ENCODE data around the gene BRSK2.

The BRSK2 gene

GRCh38 chr11:1469911-1470680 is 80.4 kb downstream of the BRSK2 start:
- no peak for DNase-seq

GRCh38 chr11:1470681-1471611 is 81.2 kb downstream of the BRSK2 start:
- DNase-seq: no peak

DNA sequence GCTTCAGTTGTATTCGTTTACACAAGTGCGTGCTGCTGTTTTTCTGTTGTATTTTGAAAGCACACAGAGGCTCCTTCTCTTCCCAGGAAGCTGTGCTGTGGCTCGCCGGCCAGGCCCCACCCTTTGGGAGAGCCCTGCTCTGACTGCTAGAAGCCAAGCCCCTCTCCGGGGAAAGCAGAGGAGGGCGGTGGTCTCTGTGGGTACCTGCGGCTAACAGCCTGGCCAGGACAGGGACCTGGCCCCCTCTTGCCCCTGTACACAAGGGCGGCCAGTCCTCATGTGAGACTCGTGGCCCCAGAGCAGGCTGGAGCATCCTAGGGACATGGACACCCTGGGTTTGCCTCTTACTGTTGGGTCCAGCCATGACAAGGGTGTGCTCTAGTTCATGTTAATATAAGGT is 82.0 kb downstream of the BRSK2 start:
- no peak for DNase-seq

GRCh38 chr11:1472180-1473005 is 82.7 kb downstream of the BRSK2 start:
- no peak for DNase-seq

GRCh38 chr11:1473011-1473628 is 83.4 kb downstream of the BRSK2 start:
- DNase-seq: no peak

- no peak for DNase-seq
These were observed 84.1 kb downstream of the BRSK2 start for GRCh38 chr11:1473786-1474185.

GRCh38 chr11:1475841-1476240 is 86.1 kb downstream of the BRSK2 start:
- no peak for DNase-seq

- no peak for DNase-seq
These were observed 87.4 kb downstream of the BRSK2 start for GRCh38 chr11:1476940-1477736.

DNA sequence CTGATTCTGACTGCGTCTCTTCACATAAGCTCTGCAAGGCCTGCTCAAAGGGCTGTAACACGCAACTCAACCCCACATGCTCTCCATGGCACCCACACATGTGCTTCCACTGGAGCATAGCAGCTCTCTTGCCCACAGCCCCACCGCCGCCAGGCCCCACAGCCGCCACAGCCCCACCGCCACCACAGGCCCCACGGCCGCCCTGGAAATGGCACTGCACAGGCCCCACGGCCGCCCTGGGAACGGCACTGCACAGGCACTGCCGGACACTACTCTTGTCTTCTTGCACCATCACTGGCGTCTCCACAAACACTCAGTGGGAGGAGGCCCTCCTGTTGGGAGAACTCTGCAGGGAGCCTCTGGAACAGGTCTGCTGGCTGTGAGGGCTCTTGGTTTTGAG is 88.3 kb downstream of the BRSK2 start:
- no peak for DNase-seq

GRCh38 chr11:1478544-1478943 is 88.8 kb downstream of the BRSK2 start:
- no peak for DNase-seq

- no peak for DNase-seq
These were observed 89.4 kb downstream of the BRSK2 start for GRCh38 chr11:1479006-1479677.

- DNase-seq: no peak
These were observed 90.0 kb downstream of the BRSK2 start for GRCh38 chr11:1479678-1480118.

GRCh38 chr11:1480191-1480554 is 90.4 kb downstream of the BRSK2 start:
- DNase-seq: no peak

GRCh38 chr11:1480555-1481482 is 91.1 kb downstream of the BRSK2 start:
- no peak for DNase-seq

- no peak for DNase-seq
These were observed 91.7 kb downstream of the BRSK2 start for GRCh38 chr11:1481483-1481825.

DNA sequence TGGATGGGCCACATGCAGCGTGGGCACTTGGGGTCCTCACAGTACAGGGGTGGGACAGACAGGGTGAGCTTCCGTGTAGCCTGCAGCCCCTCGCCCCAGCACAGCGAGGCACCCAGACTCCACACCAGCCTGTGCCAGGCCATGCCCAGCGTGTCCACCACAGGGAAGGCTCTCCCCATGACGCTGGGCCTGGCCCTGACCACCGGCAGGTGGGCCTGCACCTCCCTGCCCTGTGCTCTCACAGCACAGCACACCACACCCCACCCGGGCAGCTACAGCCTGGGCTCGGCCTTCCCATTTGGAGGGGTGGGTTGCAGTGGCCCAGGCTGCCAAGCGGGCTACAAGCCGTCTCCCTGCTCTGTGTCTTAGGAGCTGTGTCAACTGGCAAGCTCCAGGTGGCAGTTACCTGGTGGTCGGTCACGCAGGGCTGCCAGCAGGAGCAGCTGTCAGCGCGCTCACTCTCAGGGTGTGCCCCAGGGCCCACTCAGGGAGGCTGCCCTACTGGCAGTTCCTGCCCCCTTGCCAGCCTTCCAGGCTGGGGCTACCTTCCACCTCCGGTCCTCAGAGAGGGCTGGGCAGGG is 92.2 kb downstream of the BRSK2 start:
- no peak for DNase-seq

DNA sequence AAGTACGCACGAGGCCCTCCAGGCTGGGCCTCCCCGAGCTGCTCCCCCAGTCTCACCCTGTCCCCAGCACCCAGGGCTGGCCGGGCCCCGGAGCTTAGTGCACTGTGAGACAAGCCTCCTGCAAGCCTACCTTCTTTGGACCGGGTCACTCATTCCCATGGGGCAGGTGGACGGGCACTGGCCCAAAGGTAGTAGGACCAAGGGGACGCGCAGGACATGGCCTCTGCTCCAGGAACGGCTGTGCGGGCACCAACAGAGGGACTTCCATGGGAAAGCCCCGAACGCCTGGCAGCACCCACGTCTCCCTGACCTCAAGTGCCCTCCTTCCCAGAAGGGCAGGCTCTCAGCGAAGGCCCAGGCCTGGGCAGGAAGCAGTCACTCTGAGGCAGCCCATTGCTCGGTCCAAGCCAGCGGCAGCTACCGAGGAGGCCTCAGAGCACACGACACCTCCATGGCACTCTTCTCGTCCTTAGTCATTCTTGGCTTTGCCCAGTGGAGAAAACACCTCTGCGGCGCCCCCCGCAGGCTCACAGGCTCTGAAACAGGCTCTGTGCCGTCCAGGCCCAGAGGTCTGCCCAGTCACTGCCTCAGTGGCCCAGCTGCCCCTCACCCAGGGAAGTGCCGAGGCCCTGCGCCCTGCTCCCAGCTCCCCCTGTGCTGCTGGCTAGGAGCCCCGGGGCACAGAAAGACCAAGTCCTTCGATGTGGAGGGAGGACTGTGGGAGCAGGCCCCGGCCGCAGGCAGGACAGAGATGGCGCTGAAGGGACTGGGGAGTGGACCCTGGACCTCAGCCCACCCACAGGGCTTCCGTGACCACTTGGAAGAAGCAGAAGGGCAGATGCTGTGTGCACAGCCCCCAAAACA is 93.1 kb downstream of the BRSK2 start:
- DNase-seq: no peak

DNA sequence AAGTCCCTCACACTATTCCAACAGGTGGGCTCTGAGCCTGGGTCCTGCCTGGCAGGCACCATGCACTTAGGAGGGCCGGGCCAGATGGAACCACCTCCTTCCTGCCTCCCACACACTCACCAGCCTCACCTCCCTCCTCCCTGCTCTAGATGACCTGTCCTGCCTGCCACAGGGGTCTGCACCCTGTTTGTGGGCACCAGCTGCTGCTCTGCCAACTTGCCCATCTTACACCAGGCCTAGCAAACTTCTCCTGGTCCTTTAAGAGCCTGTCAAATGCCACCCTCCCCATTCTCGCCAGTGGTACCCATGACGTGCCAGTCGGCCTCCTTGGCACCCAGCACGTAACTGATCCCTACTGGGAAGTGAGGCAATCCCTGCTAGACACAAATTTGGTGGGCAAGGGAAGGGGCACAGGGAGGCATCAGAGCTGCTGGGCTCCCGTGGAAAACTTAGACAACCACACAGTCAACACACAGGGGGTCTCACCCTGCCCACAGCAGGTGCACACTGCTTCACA is 93.8 kb downstream of the BRSK2 start:
- no peak for DNase-seq

Measured in NCI-H1048 (cell line).